ENCODE measurements around the gene FANK1.
"Not testable (repeated sequence)": the region's sequence is repeated elsewhere in the genome, so short reads cannot be mapped to it uniquely, and the experiment has no call there.

- TF ChIP-seq SUZ12 (IDR thresholded peaks at IDR 0.05; ENCODE audit: extremely low read depth, insufficient read depth, insufficient read length); ZNF274 (IDR thresholded peaks at IDR 0.05; ENCODE audit: low read depth, low read length); YY1 (IDR thresholded peaks at IDR 0.05; ENCODE audit: insufficient read depth, insufficient read length): not testable (repeated sequence)
Measured at GRCh38 chr10:125921643-125922306, 25.4 kb downstream of the FANK1 start.

Measured in NT2/D1 (cell line).